T-cell (primary cell): ENCODE data around the gene NR1I3. TPM values are rescaled to one million over a fixed set of nuclear protein-coding genes. Genes with fewer than 3 reads are reported as not detected.

Experiments used
- ATAC-seq, 4 experiments: fragments of 200-7000 bp in 3 of 4; fragments of 150-1000 bp in 1 of 4; cut with Tn5 transposase; replicated peaks in 1 of 4; 1 replicate in 3 of 4; 2 replicates in 1 of 4; pipeline ENCODE4 v1.10.0; 2021; ENCODE audit warnings: moderate library complexity in 3 of 4, mild to moderate bottlenecking in 2 of 4, moderate number of reproducible peaks in 1 of 4
- CTCF ChIA-PET, 2 donors: fragments of 300-600 bp; sonication (Branson Sonifier 250); formaldehyde crosslinking; loops; one replicate each; lab custom pipeline; 2022; ENCODE audit warnings: antibody characterized with exemption in 2 of 2; lab: Charles Lee
- POLR2A ChIA-PET, 2 donors: fragments of 300-600 bp; sonication (Branson Sonifier 250); formaldehyde crosslinking; loops; one replicate each; lab custom pipeline; 2022; ENCODE audit warnings: antibody characterized with exemption in 2 of 2; lab: Charles Lee
- DNase-seq, 35 experiments: peaks; one replicate each; pipeline versions ENCODE4 v3.0.0 to v3.0.0-alpha.2; 2013 to 2023
- H3K27ac ChIP-seq: one replicate; pipeline ENCODE4 v1.5.1; 2013; ENCODE audit warnings: low read length
- H3K27me3 ChIP-seq, 2 experiments: replicated peaks in 1 of 2; 1 replicate in 1 of 2; 2 replicates in 1 of 2; pipeline versions ENCODE4 v1.6.1 to v1.7.0; 2013; ENCODE audit warnings: low read length in 1 of 2, mixed read lengths in 1 of 2; ENCODE audit not compliant: control insufficient read depth in 2 of 2, insufficient read depth in 2 of 2; ENCODE audit errors: extremely low read depth in 1 of 2
- H3K36me3 ChIP-seq, 2 donors: 1 replicate in 1 of 2; 2 replicates in 1 of 2; pipeline versions ENCODE4 v1.6.1 to v1.7.0; 2013; ENCODE audit warnings: low read length in 1 of 2; ENCODE audit not compliant: control insufficient read depth in 2 of 2, insufficient read depth in 1 of 2; ENCODE audit errors: extremely low read depth in 1 of 2
- H3K4me1 ChIP-seq, 2 experiments: 1 replicate in 1 of 2; 2 replicates in 1 of 2; pipeline versions ENCODE4 v1.6.1 to v1.7.0; 2013; ENCODE audit warnings: low read length in 2 of 2, mixed read lengths in 1 of 2; ENCODE audit not compliant: insufficient read depth in 2 of 2, control insufficient read depth in 1 of 2; ENCODE audit errors: extremely low read depth in 1 of 2
- H3K4me3 ChIP-seq, 2 donors: 1 replicate in 1 of 2; 2 replicates in 1 of 2; pipeline versions ENCODE4 v1.5.1 to v1.7.0; 2013; ENCODE audit warnings: mild to moderate bottlenecking in 2 of 2, low read length in 1 of 2, moderate library complexity in 1 of 2; ENCODE audit not compliant: control insufficient read depth in 1 of 2; ENCODE audit errors: extremely low read depth in 1 of 2
- H3K9me3 ChIP-seq: 2 replicates; pipeline ENCODE4 v1.7.0; 2013
- H3K27ac Mint-ChIP-seq, 2 donors: one replicate each; pipeline ENCODE4 v1.8.0; 2020 to 2021; ENCODE audit warnings: mild to moderate bottlenecking in 2 of 2, mixed read lengths in 2 of 2
- H3K27me3 Mint-ChIP-seq, 2 donors: one replicate each; pipeline ENCODE4 v1.8.0; 2021 to 2022; ENCODE audit warnings: mixed read lengths in 2 of 2
- H3K36me3 Mint-ChIP-seq: one replicate; pipeline ENCODE4 v1.8.0; 2021; ENCODE audit warnings: mixed read lengths
- H3K4me1 Mint-ChIP-seq, 3 donors: one replicate each; pipeline ENCODE4 v1.8.0; 2020 to 2022; ENCODE audit warnings: mixed read lengths in 3 of 3, mild to moderate bottlenecking in 1 of 3
- H3K4me3 Mint-ChIP-seq, 3 donors: one replicate each; pipeline ENCODE4 v1.8.0; 2020 to 2022; ENCODE audit warnings: mild to moderate bottlenecking in 3 of 3, mixed read lengths in 3 of 3, moderate library complexity in 3 of 3
- H3K9me3 Mint-ChIP-seq, 3 donors: one replicate each; pipeline ENCODE4 v1.8.0; 2020 to 2022; ENCODE audit warnings: mixed read lengths in 3 of 3
- WGBS: methylation state at CpG from one replicate; pipeline ENCODE4 v1.1.5; 2013; ENCODE audit warnings: missing lambda C conversion rate; ENCODE audit not compliant: insufficient coverage; 5-methylcytosine and 5-hydroxymethylcytosine counted together
- total RNA-seq, 35 experiments: library from RNA in 6 of 35; stranded (reverse) in 6 of 35; fragments of 120-200 nt in 1 of 35; gene quantifications; one replicate each; pipeline versions ENCODE4 v1.2.1 to v1.2.4 and lab custom pipeline; 2013 to 2026

NR1I3 gene
- total RNA-seq, 5 donors from 2014 or later (not counting 1 experiment from before 2014, with no cell fraction given): not detected

GRCh38 chr1:161219078-161219892 is 18.7 kb downstream of the NR1I3 start:
- peaks cover 8% of the 10 kb centered on the region for H3K36me3 Mint-ChIP-seq
- H3K4me1 ChIP-seq: peaks cover 21 to 29% of the 10 kb centered on the region in 2 experiments
- CTCF ChIA-PET: interaction anchor here (0.5 to 1.6 kb wide), 5 partner anchors 8 to 87 kb away, joined by 3 to 6 read pairs (median 3); partner anchors contain the start of gene PPOX (in 1 of the 2)
- H3K27ac Mint-ChIP-seq: peak overlapping the region; percentile 94 to 97
- no peaks in the 10 kb centered on the region for H3K27me3 ChIP-seq
- H3K9me3 ChIP-seq: no peaks in the 10 kb centered on the region
- 86% methylated on average over 1 of the region's 5 CpGs for WGBS
- H3K4me1 Mint-ChIP-seq: peaks cover 49 to 65% (median 58%) of the 10 kb centered on the region in 3 donors
- H3K36me3 ChIP-seq: peaks cover 0 to 3% of the 10 kb centered on the region in 2 donors
- H3K9me3 Mint-ChIP-seq: no peaks in the 10 kb centered on the region
- no peak overlapping the region for H3K27ac ChIP-seq
- ATAC-seq (no peak), DNase-seq (no peak)
- POLR2A ChIA-PET: interaction anchor here in 1 of 2 donors (0.5 to 0.8 kb wide), 3 partner anchors 11 to 53 kb away, joined by 3 read pairs; partner anchors contain the start of gene PPOX
- H3K27me3 Mint-ChIP-seq: no peaks in the 10 kb centered on the region
- no peak overlapping the region for H3K4me3 ChIP-seq
- peak overlapping the region in 1 of 3 donors; percentile 69 for H3K4me3 Mint-ChIP-seq

- Mint-ChIP-seq H3K4me3 (peak overlapping the region in 2 of 3 donors; percentile 18 to 69), H3K9me3 (no peaks in the 10 kb centered on the region), H3K27me3 (no peaks in the 10 kb centered on the region), H3K4me1 (peaks cover 49 to 60% (median 55%) of the 10 kb centered on the region in 3 donors), H3K36me3 (peaks cover 16% of the 10 kb centered on the region), H3K27ac (peak overlapping the region; percentile 94 to 97)
- Histone ChIP-seq H3K4me1 (peaks cover 21 to 29% of the 10 kb centered on the region in 2 experiments), H3K27ac (peak overlapping the region; percentile 20), H3K4me3 (no peak overlapping the region), H3K36me3 (peaks cover 0 to 11% of the 10 kb centered on the region in 2 donors), H3K27me3 (no peaks in the 10 kb centered on the region), H3K9me3 (no peaks in the 10 kb centered on the region)
- 65% methylated on average over 2 of the region's 8 CpGs for WGBS
- ChIA-PET POLR2A (interaction anchor here in 1 of 2 donors (0.5 to 0.6 kb wide), 3 partner anchors 10 to 53 kb away, joined by 3 to 4 read pairs (median 3); no protein-coding TSS in a partner anchor), CTCF (interaction anchor here in 1 of 2 donors (0.5 to 1.3 kb wide), 4 partner anchors 9 to 87 kb away, joined by 3 to 4 read pairs (median 4); partner anchors contain the start of gene PPOX)
- ATAC-seq (peak; percentile 47 to 72 (median 62)), DNase-seq (peak in 1 of 35 experiments; percentile 20)
These were observed 19.5 kb downstream of the NR1I3 start for GRCh38 chr1:161218301-161219077.

- peaks cover 49 to 60% (median 55%) of the 10 kb centered on the region in 3 donors for H3K4me1 Mint-ChIP-seq
- no peaks in the 10 kb centered on the region for H3K9me3 Mint-ChIP-seq
- Histone ChIP-seq H3K4me1 (peaks cover 21 to 29% of the 10 kb centered on the region in 2 experiments), H3K36me3 (peaks cover 0 to 18% of the 10 kb centered on the region in 2 donors), H3K27me3 (no peaks in the 10 kb centered on the region), H3K9me3 (no peaks in the 10 kb centered on the region), H3K27ac (peak overlapping the region; percentile 20), H3K4me3 (no peak overlapping the region)
- DNase-seq: no peak
- peaks cover 22% of the 10 kb centered on the region for H3K36me3 Mint-ChIP-seq
- POLR2A ChIA-PET: interaction anchor here (0.6 kb wide), 2 partner anchors 41 to 53 kb away, joined by 4 to 9 read pairs; partner anchors contain the start of gene PCP4L1 (in 1 of the 2)
- H3K27ac Mint-ChIP-seq: peak overlapping the region; percentile 94 to 97
- CTCF ChIA-PET: interaction anchor here in 1 of 2 donors (0.6 to 1.3 kb wide), 4 partner anchors 8 to 32 kb away, joined by 3 to 4 read pairs (median 3); partner anchors contain the start of gene TOMM40L
- 69% methylated on average over 3 of the region's 6 CpGs for WGBS
- H3K4me3 Mint-ChIP-seq: peak overlapping the region in 2 of 3 donors; percentile 45 to 69
- no peaks in the 10 kb centered on the region for H3K27me3 Mint-ChIP-seq
- ATAC-seq: no peak
These were observed 20.2 kb downstream of the NR1I3 start for GRCh38 chr1:161217831-161218230.

- DNase-seq: no peak
- 75% methylated on average over 6 of the region's 7 CpGs for WGBS
These were observed 20.9 kb downstream of the NR1I3 start for GRCh38 chr1:161216945-161217712.

GRCh38 chr1:161215076-161215475 is 22.9 kb downstream of the NR1I3 start, which contains the start of gene FCER1G:
TSS of gene FCER1G (plus strand) at chr1:161215295. CDS start at chr1:161215322, 27 bp downstream.
- ChIA-PET CTCF (no interaction called here), POLR2A (no interaction called here)
- H3K4me3 ChIP-seq: peak within 1 kb of the TSS in 1 of 2 donors; percentile 46
- ATAC-seq: no peak
- H3K9me3 Mint-ChIP-seq: no peaks in the 10 kb centered on the region
- H3K4me1 ChIP-seq: peaks cover 20 to 30% of the 10 kb centered on the region in 2 experiments
- no peaks in the 10 kb centered on the region for H3K27me3 Mint-ChIP-seq
- H3K27me3 ChIP-seq: no peaks in the 10 kb centered on the region
- peaks cover 42% of the 10 kb centered on the region for H3K36me3 Mint-ChIP-seq
- H3K27ac Mint-ChIP-seq: peak within 1 kb of the TSS; percentile 75 to 86
- H3K4me1 Mint-ChIP-seq: peaks cover 44 to 52% (median 47%) of the 10 kb centered on the region in 3 donors
- DNase-seq: no peak
- peaks cover 6 to 45% of the 10 kb centered on the region in 2 donors for H3K36me3 ChIP-seq
- no peak within 1 kb of the TSS for H3K27ac ChIP-seq
- H3K9me3 ChIP-seq: no peaks in the 10 kb centered on the region
- WGBS: 27% methylated on average over 5 of the region's 10 CpGs
- H3K4me3 Mint-ChIP-seq: peak within 1 kb of the TSS; percentile 34 to 70 (median 36)

More at GRCh38 chr1:161216945-161217712, 20.9 kb downstream of the NR1I3 start:
- Mint-ChIP-seq H3K27ac (peak overlapping the region; percentile 94 to 97), H3K9me3 (no peaks in the 10 kb centered on the region), H3K4me1 (peaks cover 49 to 57% (median 54%) of the 10 kb centered on the region in 3 donors), H3K4me3 (peak overlapping the region; percentile 40 to 69 (median 52)), H3K27me3 (no peaks in the 10 kb centered on the region), H3K36me3 (peaks cover 28% of the 10 kb centered on the region)
- Histone ChIP-seq H3K9me3 (no peaks in the 10 kb centered on the region), H3K27ac (no peak overlapping the region), H3K4me1 (peaks cover 21 to 29% of the 10 kb centered on the region in 2 experiments), H3K27me3 (no peaks in the 10 kb centered on the region), H3K4me3 (no peak overlapping the region), H3K36me3 (peaks cover 0 to 24% of the 10 kb centered on the region in 2 donors)
- ChIA-PET POLR2A (interaction anchor here in 1 of 2 donors (0.6 to 0.7 kb wide), 2 partner anchors 9 to 41 kb away, joined by 3 to 9 read pairs; partner anchors contain the start of genes PCP4L1 and TOMM40L), CTCF (interaction anchor here in 1 of 2 donors (0.8 to 1.3 kb wide), 4 partner anchors 8 to 11 kb away, joined by 3 to 5 read pairs (median 4); partner anchors contain the start of gene TOMM40L)
- no peak for ATAC-seq
